GM12878 (cell line): ENCODE data around the gene MAGI2. TPM values are rescaled to one million over a fixed set of nuclear protein-coding genes. Genes with fewer than 3 reads are reported as not detected.

Experiments used
- ATAC-seq: fragments of 200-7000 bp; cut with Tn5 transposase; 3 replicates; pipeline ENCODE4 v1.9.1; 2020; ENCODE audit warnings: mild to moderate bottlenecking, moderate library complexity
- BruUV-seq: library from RNA; stranded (reverse); fragments of 400-500 nt; replicated peaks from 2 replicates; lab custom pipeline; 2021; lab: Mats Ljungman, UMichigan
- CTCF ChIA-PET: fragments of 300-600 bp; sonication (Branson Sonifier 250); formaldehyde crosslinking; extraction: SDS; loops from one replicate; lab custom pipeline; 2021; ENCODE audit warnings: inconsistent platforms; lab: Yijun Ruan, JAX
- POLR2A ChIA-PET: fragments of 350-600 bp; formaldehyde crosslinking; extraction: SDS; loops from one replicate; lab custom pipeline; 2021; ENCODE audit warnings: inconsistent platforms; lab: Charles Lee
- RAD21 ChIA-PET: fragments of 300-600 bp; sonication (Branson Sonifier 250); formaldehyde crosslinking; loops from one replicate; lab custom pipeline; 2023; ENCODE audit warnings: antibody characterized with exemption; ENCODE audit not compliant: unreplicated experiment; lab: Charles Lee
- SMC1A ChIA-PET: fragments of 300-600 bp; sonication (Branson Sonifier 250); formaldehyde crosslinking; loops from one replicate; lab custom pipeline; 2023; ENCODE audit not compliant: unreplicated experiment, uncharacterized antibody; lab: Charles Lee
- DNase-seq: peaks from one replicate; pipeline ENCODE4 v3.0.0-alpha.2; 2011; ENCODE audit warnings: low read depth, low spot score
- FAIRE-seq: peaks from 3 replicates; lab custom pipeline; 2011; peaks lifted over from hg19 to GRCh38; lab: Jason Lieb, UNC
- H2AFZ ChIP-seq: 2 replicates; pipeline ENCODE4 v1.6.0; 2011; ENCODE audit warnings: low read depth, low read length, control low read depth; ENCODE audit not compliant: control insufficient read depth
- H3K27ac ChIP-seq: 2 replicates; pipeline ENCODE4 v1.5.1; 2011; ENCODE audit warnings: control low read depth; ENCODE audit not compliant: control insufficient read depth, insufficient read depth
- H3K27me3 ChIP-seq, 2 experiments: replicated peaks in 1 of 2; 2 replicates each; pipeline versions ENCODE4 v1.6.0 to v1.6.1; 2011; ENCODE audit warnings: low read length in 1 of 2; ENCODE audit not compliant: control insufficient read depth in 2 of 2, insufficient read depth in 2 of 2
- H3K36me3 ChIP-seq, 2 experiments: 2 replicates each; pipeline ENCODE4 v1.5.1; 2011; ENCODE audit warnings: low read length in 1 of 2; ENCODE audit not compliant: control insufficient read depth in 2 of 2, insufficient read depth in 2 of 2
- H3K4me1 ChIP-seq: 2 replicates; pipeline ENCODE4 v1.6.1; 2011; ENCODE audit warnings: mild to moderate bottlenecking, low read length, moderate library complexity, mixed read lengths; ENCODE audit not compliant: control insufficient read depth, insufficient read depth
- H3K4me2 ChIP-seq: 2 replicates; pipeline ENCODE4 v1.6.0; 2011; ENCODE audit warnings: control low read depth; ENCODE audit not compliant: control insufficient read depth, insufficient read depth
- H3K4me3 ChIP-seq: fragments of 200-600 bp; sonication (generic); 2 replicates; pipeline ENCODE4 v1.5.1; 2016
- H3K79me2 ChIP-seq: 2 replicates; pipeline ENCODE4 v1.6.0; 2011; ENCODE audit warnings: low read length; ENCODE audit not compliant: control insufficient read depth, insufficient read depth
- H3K9ac ChIP-seq: 2 replicates; pipeline ENCODE4 v1.8.0; 2011; ENCODE audit warnings: low read length, control low read depth, mixed read lengths; ENCODE audit not compliant: control insufficient read depth, insufficient read depth
- H3K9me3 ChIP-seq: replicated peaks from 3 replicates; pipeline ENCODE4 v1.5.1; 2011; ENCODE audit warnings: mild to moderate bottlenecking, low read length; ENCODE audit not compliant: control insufficient read depth, insufficient read depth
- H4K20me1 ChIP-seq: 2 replicates; pipeline ENCODE4 v1.6.0; 2011; ENCODE audit not compliant: control insufficient read depth, insufficient read depth
- BRCA1 ChIP-seq: IDR thresholded peaks from 2 replicates; pipeline ENCODE4 v1.6.1; 2011; ENCODE audit warnings: low read depth, low read length, improper control_type of control experiment
- NRF1 ChIP-seq: conservative IDR thresholded peaks from 2 replicates; pipeline ENCODE4 v1.6.1; 2011; ENCODE audit warnings: mild to moderate bottlenecking, low read depth, low read length, improper control_type of control experiment
- RB1 ChIP-seq: fragments of 450-650 bp; formaldehyde crosslinking; IDR thresholded peaks from 2 replicates; pipeline ENCODE4 v1.6.1; 2017; ENCODE audit warnings: mild to moderate bottlenecking, borderline replicate concordance
- RBBP5 ChIP-seq: fragments of 200-600 bp; sonication (generic); conservative IDR thresholded peaks from 2 replicates; pipeline ENCODE4 v1.6.1; 2016
- SMAD1 ChIP-seq: fragments of 450-650 bp; IDR thresholded peaks from 2 replicates; pipeline ENCODE4 v1.6.1; 2018; ENCODE audit warnings: mild to moderate bottlenecking, low read depth; ENCODE audit not compliant: partially characterized antibody
- TBL1XR1 ChIP-seq: IDR thresholded peaks from 2 replicates; pipeline ENCODE4 v1.6.1; 2012; ENCODE audit warnings: low read depth, low read length, improper control_type of control experiment
- WRNIP1 ChIP-seq: IDR thresholded peaks from 2 replicates; pipeline ENCODE4 v1.6.1; 2011; ENCODE audit warnings: low read depth, low read length, improper control_type of control experiment, borderline replicate concordance
- ZNF217 ChIP-seq: fragments of 450-650 bp; IDR thresholded peaks from 2 replicates; pipeline ENCODE4 v1.6.1; 2017; ENCODE audit warnings: antibody characterized with exemption, mild to moderate bottlenecking
- WGBS: methylation state at CpG from one replicate; pipeline ENCODE4 v1.1.6; 2016; ENCODE audit warnings: low lambda C conversion rate; ENCODE audit not compliant: insufficient replicate concordance, insufficient coverage; ENCODE audit errors: missing lambda C conversion rate; 5-methylcytosine and 5-hydroxymethylcytosine counted together
- in situ Hi-C: fragments of 300-500 bp; cut with MboI; formaldehyde crosslinking; loops from 9 replicates; pipeline ENCODE4 v1.14.3; 2018; ENCODE audit warnings: mixed read lengths
- intact Hi-C: fragments of 100-400 bp; cut with micrococcal nuclease; formaldehyde crosslinking; loops from one replicate; pipeline ENCODE4 v1.14.2; 2022; ENCODE audit not compliant: unreplicated experiment
- polyA plus RNA-seq, 11 experiments: library from polyadenylated mRNA; depleted of rRNA in 4 of 11; unstranded in 6 of 11; stranded (reverse) in 5 of 11; fragments of >200 nt; fragmentation: Nextera tagmentation in 4 of 11; fragmentation: Illumina TruSeq in 1 of 11; extraction: Ambion mirVana in 4 of 11; extraction: Trizol in 1 of 11; gene quantifications; 1 replicate in 1 of 11; 2 replicates in 10 of 11; pipeline versions ENCODE4 v1.2.1 to v1.2.3, GENCODE V29; 2011 to 2016; ENCODE audit warnings: inconsistent platforms in 2 of 11, missing spikeins in 2 of 11, low read depth in 1 of 11
- total RNA-seq, 4 experiments: library from RNA; depleted of rRNA in 3 of 4; stranded (reverse); fragments of >200 nt in 3 of 4; fragmentation: Illumina TruSeq in 1 of 4; extraction: Trizol in 1 of 4; gene quantifications; 2 replicates each; pipeline versions ENCODE4 v1.2.1 to v1.2.3, GENCODE V29; 2013 to 2021
- TF ChIP-seq, protein P1 (sequence below): fragments of 450-650 bp; IDR thresholded peaks from 2 replicates; pipeline ENCODE4 v1.6.1; 2017; ENCODE audit warnings: mild to moderate bottlenecking, moderate library complexity
- TF ChIP-seq, protein P2 (sequence below): fragments of 450-650 bp; IDR thresholded peaks from 2 replicates; pipeline ENCODE4 v1.6.1; 2017; ENCODE audit warnings: mild to moderate bottlenecking, moderate library complexity

MAGI2 gene
- total and polyA plus RNA-seq, 10 of the 15 experiments (the other 5 are each of a cell fraction or from before 2014, with no cell fraction given) = 0.01 to 0.31 (median 0.05) TPM; not detected in 2

DNA sequence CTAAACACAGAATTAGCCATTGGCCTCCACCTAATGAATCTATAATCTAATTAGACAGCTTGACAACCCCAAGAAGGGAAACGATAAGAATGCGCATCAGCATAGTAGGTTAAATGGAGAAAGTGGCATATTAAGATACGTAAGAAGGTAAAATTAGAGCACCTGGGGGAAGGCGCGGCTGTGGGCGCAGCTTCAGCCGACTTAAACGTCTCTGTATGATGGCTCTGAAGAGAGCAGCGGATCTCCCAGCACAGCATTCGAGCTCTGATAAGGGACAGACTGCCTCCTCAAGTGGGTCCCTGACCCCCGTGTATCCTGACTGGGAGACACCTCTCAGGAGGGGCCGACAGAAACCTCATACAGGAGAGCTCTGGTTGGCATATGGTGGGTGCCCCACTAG lies 1136.1 kb downstream of the MAGI2 start:
- no peak overlapping the region for H2AFZ ChIP-seq
- no TSS peak for BruUV-seq
- H3K9ac ChIP-seq = no peak overlapping the region
- no peak overlapping the region for H3K4me3 ChIP-seq
- intact Hi-C loops (no loop called here), in situ Hi-C loops (no loop called here)
- POLR2A ChIA-PET = interaction anchor here (0.6 kb wide), 1 partner anchor 781 kb away, joined by 4 read pairs; no protein-coding TSS in a partner anchor
- no peak for TF ChIP-seq RBBP5
- no peak for TF ChIP-seq NRF1
- TF ChIP-seq RB1 = no peak
- TF ChIP-seq, protein P1, sequence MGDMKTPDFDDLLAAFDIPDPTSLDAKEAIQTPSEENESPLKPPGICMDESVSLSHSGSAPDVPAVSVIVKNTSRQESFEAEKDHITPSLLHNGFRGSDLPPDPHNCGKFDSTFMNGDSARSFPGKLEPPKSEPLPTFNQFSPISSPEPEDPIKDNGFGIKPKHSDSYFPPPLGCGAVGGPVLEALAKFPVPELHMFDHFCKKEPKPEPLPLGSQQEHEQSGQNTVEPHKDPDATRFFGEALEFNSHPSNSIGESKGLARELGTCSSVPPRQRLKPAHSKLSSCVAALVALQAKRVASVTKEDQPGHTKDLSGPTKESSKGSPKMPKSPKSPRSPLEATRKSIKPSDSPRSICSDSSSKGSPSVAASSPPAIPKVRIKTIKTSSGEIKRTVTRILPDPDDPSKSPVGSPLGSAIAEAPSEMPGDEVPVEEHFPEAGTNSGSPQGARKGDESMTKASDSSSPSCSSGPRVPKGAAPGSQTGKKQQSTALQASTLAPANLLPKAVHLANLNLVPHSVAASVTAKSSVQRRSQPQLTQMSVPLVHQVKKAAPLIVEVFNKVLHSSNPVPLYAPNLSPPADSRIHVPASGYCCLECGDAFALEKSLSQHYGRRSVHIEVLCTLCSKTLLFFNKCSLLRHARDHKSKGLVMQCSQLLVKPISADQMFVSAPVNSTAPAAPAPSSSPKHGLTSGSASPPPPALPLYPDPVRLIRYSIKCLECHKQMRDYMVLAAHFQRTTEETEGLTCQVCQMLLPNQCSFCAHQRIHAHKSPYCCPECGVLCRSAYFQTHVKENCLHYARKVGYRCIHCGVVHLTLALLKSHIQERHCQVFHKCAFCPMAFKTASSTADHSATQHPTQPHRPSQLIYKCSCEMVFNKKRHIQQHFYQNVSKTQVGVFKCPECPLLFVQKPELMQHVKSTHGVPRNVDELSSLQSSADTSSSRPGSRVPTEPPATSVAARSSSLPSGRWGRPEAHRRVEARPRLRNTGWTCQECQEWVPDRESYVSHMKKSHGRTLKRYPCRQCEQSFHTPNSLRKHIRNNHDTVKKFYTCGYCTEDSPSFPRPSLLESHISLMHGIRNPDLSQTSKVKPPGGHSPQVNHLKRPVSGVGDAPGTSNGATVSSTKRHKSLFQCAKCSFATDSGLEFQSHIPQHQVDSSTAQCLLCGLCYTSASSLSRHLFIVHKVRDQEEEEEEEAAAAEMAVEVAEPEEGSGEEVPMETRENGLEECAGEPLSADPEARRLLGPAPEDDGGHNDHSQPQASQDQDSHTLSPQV = no peak
- no peak for TF ChIP-seq TBL1XR1
- no peak for TF ChIP-seq ZNF217
- no peak for TF ChIP-seq SMAD1
- TF ChIP-seq, protein P2, sequence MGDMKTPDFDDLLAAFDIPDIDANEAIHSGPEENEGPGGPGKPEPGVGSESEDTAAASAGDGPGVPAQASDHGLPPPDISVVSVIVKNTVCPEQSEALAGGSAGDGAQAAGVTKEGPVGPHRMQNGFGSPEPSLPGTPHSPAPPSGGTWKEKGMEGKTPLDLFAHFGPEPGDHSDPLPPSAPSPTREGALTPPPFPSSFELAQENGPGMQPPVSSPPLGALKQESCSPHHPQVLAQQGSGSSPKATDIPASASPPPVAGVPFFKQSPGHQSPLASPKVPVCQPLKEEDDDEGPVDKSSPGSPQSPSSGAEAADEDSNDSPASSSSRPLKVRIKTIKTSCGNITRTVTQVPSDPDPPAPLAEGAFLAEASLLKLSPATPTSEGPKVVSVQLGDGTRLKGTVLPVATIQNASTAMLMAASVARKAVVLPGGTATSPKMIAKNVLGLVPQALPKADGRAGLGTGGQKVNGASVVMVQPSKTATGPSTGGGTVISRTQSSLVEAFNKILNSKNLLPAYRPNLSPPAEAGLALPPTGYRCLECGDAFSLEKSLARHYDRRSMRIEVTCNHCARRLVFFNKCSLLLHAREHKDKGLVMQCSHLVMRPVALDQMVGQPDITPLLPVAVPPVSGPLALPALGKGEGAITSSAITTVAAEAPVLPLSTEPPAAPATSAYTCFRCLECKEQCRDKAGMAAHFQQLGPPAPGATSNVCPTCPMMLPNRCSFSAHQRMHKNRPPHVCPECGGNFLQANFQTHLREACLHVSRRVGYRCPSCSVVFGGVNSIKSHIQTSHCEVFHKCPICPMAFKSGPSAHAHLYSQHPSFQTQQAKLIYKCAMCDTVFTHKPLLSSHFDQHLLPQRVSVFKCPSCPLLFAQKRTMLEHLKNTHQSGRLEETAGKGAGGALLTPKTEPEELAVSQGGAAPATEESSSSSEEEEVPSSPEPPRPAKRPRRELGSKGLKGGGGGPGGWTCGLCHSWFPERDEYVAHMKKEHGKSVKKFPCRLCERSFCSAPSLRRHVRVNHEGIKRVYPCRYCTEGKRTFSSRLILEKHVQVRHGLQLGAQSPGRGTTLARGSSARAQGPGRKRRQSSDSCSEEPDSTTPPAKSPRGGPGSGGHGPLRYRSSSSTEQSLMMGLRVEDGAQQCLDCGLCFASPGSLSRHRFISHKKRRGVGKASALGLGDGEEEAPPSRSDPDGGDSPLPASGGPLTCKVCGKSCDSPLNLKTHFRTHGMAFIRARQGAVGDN = no peak
- TF ChIP-seq BRCA1 = no peak
- no peak for TF ChIP-seq WRNIP1
- 39% methylated on average over 12 of the region's 12 CpGs for whole genome bisulfite sequencing
- no peaks in the 10 kb centered on the region for H4K20me1 ChIP-seq
- no peaks in the 10 kb centered on the region for H3K4me1 ChIP-seq
- H3K9me3 ChIP-seq = no peaks in the 10 kb centered on the region
- DNase-seq (no peak), FAIRE-seq (no peak), ATAC-seq (no peak)
- H3K79me2 ChIP-seq = no peaks in the 10 kb centered on the region
- RAD21 ChIA-PET = no interaction called here
- H3K27ac ChIP-seq = no peak overlapping the region
- CTCF ChIA-PET = no interaction called here
- H3K4me2 ChIP-seq = no peak overlapping the region
- H3K27me3 ChIP-seq = no peaks in the 10 kb centered on the region; a peak in 1 of 4 replicates
- no peaks in the 10 kb centered on the region for H3K36me3 ChIP-seq
- SMC1A ChIA-PET = no interaction called here
